Activated T-helper 1 cell treated with Interleukin-2 at 50 U/mL for 16 hours (primary cell): ENCODE data around the gene PPARA.
"Not testable (repeated sequence)": the region's sequence is repeated elsewhere in the genome, so short reads cannot be mapped to it uniquely, and the experiment has no call there.

Source experiments
- DNase-seq: peaks from one replicate; pipeline ENCODE4 v3.0.0-alpha.2; 2020; ENCODE audit warnings: low read depth

PPARA gene

DNA sequence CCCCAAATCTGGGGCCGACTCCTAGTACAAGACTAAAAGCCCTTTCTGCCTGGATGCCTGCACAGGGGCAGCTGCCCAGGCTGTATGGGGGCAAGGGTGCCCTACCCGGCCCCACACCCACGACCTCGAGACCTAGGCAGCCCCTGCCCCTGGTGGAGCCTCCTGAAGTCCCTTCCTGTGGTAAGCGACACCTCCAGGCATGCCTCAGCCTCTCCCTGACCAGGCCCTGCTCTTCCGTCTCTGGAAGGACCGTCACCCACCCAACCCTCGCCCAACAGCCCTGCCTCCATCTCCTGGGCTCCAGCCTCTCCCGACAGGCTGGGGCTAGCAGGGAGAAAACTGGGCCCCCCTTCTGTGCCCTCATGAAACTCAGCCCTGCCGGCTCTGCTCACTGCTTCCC, 22.8 kb upstream of the PPARA start:
- DNase-seq: no peak

DNA sequence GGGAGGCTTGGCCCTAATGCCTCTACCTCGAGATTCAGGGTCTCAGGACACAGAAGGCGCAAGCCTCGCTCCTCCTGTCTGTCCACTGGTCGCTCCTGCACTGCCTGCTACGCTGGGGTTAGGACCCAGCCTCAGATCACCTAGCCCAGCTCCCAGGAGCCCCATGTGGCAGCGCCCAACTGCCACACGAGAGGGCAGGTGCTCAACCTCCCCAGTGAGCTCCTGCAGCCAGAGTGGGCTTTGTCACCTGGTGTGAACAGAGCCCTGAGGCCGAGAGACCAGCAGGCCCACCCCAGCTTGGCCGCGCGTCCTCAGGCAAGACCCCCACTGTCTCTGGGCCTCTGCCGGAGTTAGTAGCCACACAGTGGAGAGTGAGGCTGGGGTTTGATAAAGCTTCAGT, 21.7 kb upstream of the PPARA start:
- no peak for DNase-seq

DNA sequence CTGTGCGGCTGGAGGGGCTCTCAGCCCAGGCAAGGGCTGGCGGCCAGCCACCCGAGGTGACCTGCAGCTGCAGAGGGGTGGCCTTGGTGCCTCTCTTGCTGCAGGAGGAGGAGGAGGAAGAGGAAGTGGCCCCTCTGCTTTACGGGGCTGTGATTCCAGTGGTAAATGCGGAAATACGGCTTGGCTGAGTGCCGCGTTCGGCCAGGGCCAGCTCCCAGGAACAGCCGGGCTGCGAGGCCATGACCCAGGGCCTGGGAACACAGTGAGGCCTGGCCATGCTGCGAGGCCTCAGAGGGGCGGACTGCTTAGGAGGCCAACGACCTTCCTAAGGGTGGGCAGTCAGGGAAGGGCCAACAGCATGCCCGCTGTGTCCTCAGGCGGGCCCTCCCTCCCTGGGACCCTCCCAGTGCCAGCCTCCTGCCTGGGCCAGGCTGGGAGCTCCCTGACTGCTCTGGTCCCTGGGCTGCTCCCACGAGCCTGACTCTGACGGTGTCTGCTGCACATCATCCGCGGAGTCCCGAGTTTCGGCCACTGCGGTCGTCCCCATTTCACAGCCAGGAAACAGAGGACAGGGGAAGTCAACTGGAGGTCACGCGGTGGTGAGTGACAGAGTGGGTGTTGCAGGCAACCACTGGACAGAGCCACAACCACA, 20.8 kb upstream of the PPARA start:
- DNase-seq: no peak

GRCh38 chr22:46131151-46131587, 19.2 kb upstream of the PPARA start:
- no peak for DNase-seq

DNA sequence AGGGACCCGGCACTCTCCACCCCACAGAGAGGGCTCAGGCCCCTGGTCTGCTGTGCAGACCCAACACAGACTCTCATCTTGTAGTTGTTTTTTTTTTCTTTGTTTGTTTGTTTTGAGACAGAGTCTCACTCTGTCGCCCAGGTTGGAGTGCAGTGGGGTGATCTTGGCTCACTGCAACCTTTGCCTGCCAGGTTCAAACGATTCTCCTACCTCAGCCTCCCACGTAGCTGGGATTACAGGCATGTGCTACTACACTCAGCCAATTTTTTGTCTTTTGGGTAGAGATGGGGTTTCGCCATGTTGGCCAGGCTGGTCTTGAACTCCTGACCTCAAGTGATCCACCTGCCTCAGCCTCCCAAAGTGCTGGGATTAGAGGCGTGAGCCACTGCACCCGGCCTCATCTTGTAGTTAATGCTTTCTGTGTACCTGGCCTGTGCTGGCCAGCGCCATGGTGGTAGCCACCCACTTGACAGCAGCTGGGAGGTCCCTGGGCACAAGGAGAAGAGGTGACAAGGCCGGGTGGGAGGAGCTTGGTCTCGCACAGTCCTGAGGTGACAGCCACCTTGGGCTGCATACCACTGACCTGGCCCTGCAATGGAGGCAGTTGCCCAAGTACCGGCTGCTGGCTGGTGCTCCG, 18.0 kb upstream of the PPARA start:
- DNase-seq: not testable (repeated sequence)

DNA sequence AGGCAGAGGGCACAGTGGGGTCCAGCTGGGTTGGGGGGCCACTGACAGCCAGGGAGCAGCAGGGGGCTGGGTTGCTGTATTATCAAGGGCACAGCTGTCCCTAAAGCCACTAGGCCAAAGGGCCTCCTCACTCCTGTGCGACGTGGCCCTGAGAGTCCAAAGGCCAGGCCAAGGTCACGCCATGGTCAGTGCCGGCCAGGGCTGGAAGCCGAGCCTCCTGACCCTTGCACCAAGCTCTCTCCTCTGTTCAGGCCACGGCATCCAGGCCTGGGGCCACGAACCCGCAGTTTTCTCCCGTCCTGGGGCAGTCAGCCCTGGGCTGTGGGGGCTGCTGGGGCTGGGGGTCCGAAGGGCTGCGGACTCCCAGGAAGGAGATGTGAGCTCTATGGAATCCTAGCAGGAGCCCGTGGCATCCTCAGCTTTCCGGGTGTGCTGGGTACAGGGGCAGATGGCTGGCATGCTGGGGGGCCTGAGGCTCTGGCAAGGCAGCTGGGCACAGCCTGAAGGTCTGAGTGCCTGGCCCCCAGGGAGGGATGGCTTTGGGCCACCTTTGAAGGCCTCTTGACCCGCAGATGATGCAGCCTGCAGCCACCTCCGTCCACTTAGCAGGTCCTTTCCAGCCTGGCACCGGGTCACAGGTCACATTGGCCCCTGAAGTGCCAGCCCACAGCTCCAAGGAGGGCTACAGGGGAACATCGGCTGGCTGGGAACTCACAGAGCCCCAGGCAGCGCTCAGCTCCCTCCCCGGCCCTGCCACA, 17.3 kb upstream of the PPARA start:
- DNase-seq: no peak

GRCh38 chr22:46133588-46133855, 16.8 kb upstream of the PPARA start:
- DNase-seq: no peak

DNA sequence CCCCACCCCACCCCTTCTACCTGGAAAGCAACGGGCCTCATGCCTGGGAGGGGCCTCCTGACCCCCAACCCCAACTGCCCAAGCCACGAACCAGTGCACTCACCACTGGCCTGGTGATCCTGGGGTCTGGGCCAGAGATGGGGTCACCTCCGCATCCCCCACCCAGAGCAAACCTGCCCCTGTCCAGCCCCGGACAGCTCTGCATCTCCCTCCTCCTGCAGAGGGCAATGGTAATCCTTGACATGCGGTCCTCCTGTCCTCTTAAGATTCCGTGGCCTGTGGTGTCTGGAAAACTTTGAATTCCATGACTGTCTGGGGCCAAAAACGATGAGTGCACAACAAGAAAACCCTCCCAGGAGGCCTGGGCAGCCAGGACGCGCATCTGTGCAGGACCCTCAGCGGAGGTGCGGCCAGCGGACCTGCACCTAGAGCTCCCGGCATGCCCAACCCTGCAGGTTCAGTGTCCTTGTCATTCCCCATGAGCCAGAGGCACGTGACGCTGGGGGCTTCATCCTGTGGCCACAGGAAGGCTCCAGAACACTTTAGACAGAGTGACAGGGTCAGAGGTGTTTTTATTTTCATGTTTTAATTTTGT, 16.1 kb upstream of the PPARA start:
- no peak for DNase-seq

- DNase-seq: no peak
Observed at GRCh38 chr22:46135611-46136485, 14.5 kb upstream of the PPARA start.

GRCh38 chr22:46136486-46137217, 13.7 kb upstream of the PPARA start:
- DNase-seq: no peak

DNA sequence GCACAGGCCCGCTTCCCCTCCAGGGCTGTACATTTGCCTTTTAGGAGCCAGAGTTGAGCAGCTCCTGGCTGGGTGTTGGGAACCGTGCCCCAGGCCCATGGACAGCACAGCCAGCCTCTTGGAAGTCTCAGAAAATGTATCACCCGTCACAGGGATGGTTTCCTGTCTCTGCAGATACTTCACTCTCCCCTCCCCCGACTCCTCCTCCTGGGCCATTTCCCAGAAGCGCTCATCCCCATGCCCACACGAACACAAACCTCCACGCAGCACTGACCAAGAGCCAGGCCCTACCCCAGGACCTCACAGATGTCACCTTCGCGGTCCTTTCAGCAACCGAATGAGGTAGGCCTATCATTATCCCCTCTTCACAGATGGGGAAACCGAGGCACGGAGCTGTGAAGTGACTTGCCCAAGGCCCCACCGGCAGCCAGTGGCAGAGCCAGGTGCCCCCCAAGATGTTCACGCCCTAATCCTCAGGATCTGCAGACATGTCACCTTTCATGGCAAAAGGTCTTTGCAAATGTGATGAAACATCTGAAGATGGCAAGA, 13.0 kb upstream of the PPARA start:
- DNase-seq: no peak

- DNase-seq: no peak
Observed at GRCh38 chr22:46138058-46138797, 12.1 kb upstream of the PPARA start.

GRCh38 chr22:46139417-46139816, 10.9 kb upstream of the PPARA start:
- DNase-seq: not testable (repeated sequence)

DNA sequence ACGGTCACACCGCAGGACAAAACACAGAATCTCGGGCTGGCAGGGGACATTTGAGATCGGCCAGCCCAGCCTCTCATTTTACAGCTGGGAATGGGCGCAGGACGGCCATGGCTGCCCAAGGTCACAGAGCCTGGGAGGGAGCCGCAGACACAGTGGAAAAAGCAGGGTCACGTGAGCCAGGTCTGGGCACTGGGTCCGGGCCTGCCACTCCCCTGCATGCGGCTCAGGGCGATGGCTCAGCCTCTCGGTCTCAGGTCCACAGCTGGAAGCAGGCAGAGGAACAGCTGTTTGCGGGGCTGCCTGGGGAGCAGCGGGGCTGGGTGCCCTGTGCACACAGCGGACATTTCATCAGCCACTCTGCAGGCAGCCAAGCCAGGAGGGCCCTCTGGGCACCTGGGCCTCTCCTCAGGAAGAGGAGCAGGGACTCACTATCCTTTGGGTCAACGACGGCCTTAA, 10.4 kb upstream of the PPARA start:
- no peak for DNase-seq

GRCh38 chr22:46140989-46141928, 9.1 kb upstream of the PPARA start:
- no peak for DNase-seq

DNA sequence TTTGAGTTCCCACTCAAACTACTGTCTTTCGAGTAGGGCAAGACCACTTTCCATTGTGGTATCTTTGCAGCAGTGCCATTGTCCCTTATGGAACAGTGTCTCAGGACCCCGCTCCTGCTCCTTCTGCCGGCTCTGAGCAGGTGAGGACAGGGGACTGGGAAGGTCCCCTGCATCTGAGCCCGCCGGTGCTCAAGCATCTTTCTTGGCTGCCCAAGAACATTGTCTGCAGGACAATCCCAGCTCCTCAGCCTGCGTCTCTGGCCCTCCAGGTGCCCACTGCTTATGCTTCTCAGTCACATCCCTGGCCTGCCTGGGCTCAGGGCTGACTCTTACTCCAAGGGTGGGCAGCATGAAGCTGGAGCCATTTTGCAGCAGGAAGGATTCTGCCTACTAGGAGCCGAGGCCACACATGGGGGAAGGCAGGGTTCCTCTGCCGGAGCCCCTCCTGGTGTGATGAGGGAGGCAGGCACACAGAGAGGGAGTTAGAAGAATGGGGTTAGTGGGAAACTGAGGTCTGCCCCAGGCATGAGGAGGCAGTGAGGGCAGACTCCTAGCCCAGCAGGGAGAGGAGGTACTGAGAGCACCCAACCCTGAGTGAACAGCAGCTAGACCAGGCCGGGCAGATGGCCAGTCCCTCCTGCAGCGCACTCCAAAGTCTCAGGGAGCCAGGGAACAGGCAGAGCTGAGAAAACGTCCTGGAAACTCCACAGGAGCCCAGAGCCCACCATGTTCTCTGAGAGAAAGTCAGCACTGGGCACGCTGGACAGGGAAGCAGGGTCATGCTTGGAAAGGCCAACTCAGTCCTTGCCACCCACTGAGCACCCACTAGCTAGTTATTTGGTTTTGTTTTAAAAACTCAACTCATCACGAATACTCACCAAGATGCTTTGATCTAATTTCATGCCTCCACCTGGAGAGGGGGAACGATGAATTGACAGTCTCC, 7.5 kb upstream of the PPARA start:
- DNase-seq: no peak

DNA sequence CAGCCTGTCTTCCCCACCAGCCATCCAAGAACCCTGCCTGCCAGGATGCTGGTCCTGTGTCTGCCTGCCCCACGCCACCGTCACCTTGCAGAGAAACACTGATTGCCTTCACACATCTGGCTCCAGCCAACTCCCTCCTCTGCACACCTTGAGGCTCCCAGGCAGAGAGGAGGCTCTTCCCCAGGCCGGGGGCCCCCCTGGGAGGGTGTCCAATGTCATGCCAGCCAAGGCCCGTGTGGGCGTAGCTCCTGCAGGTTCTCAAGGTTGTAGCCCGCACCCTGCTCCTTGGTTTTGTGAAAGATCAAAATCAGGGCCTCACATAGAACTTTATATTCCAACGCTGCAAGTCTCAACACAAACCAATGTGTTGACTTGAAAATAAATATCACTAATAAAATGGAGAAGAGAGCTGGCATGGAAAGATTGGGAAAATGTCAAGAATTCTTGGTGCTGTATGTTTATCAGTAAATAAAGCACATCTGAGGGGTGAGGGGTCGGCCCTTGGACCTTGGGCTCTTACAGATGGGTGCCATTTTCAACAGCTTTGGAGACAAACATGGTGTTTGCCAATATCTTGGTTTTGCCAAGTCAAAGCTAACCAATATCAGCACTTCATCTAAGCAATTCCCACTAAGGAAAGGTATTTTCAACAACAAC, 6.7 kb upstream of the PPARA start:
- no peak for DNase-seq
